ENCODE data around the gene GALK1. TPM values are rescaled to one million over a fixed set of nuclear protein-coding genes. Genes with fewer than 3 reads are reported as not detected.
A peak's percentile ranks its signal among the peaks of the same experiment; 100 is the strongest.

GALK1 gene
- total and polyA plus RNA-seq, 2 of the 13 experiments (the other 11 are each of a cell fraction or from before 2014, with no cell fraction given): 59.9 to 93.6 TPM

GRCh38 chr17:75754378-75755204 lies 10.4 kb downstream of the GALK1 start (continued):
- TF ChIP-seq TFE3 (CRISPR knock-in tag; IDR thresholded peaks at IDR 0.05) (peak; percentile 67; the same call in 1 of the 2 replicates), ZNF30 (CRISPR knock-in tag; IDR thresholded peaks at IDR 0.05) (peak; percentile 62; the same call in 1 of the 2 replicates), SMAD3 (CRISPR knock-in tag; IDR thresholded peaks at IDR 0.05) (peak; percentile 61; the same call in 1 of the 2 replicates), KLF9 (CRISPR knock-in tag; IDR thresholded peaks at IDR 0.05; ENCODE audit: low read depth) (no peak), FOXK2 (IDR thresholded peaks at IDR 0.05) (peak; percentile 42; the same call in 1 of the 2 replicates), TRIM24 (CRISPR knock-in tag; IDR thresholded peaks at IDR 0.05) (peak; percentile 68; the same call in 1 of the 2 replicates), ZNF382 (CRISPR knock-in tag; IDR thresholded peaks at IDR 0.05; ENCODE audit: borderline replicate concordance) (no peak), CREBL2 (CRISPR knock-in tag; IDR thresholded peaks at IDR 0.05; ENCODE audit: borderline replicate concordance) (peak; percentile 47; the same call in 1 of the 2 replicates), PLSCR1 (CRISPR knock-in tag; IDR thresholded peaks at IDR 0.05; ENCODE audit: borderline replicate concordance) (no peak), TAF1 (CRISPR knock-in tag; IDR thresholded peaks at IDR 0.05) (peak; percentile 64), KMT2B (CRISPR knock-in tag; IDR thresholded peaks at IDR 0.05) (no peak), ATF5 (CRISPR knock-in tag; IDR thresholded peaks at IDR 0.05; ENCODE audit: low read depth) (no peak), GZF1 (CRISPR knock-in tag; IDR thresholded peaks at IDR 0.05) (peak; percentile 78), ZNF329 (CRISPR knock-in tag; IDR thresholded peaks at IDR 0.05; ENCODE audit: low read depth) (no peak; the same call in 1 of the 2 replicates), JARID2 (CRISPR knock-in tag; IDR thresholded peaks at IDR 0.05; ENCODE audit: insufficient replicate concordance) (no peak), RAD51 (IDR thresholded peaks at IDR 0.05; ENCODE audit: borderline replicate concordance) (peak; percentile 32; the same call in 1 of the 2 replicates), ZSCAN31 (CRISPR knock-in tag; IDR thresholded peaks at IDR 0.05; ENCODE audit: low read depth) (0 out of 2 replicates have a peak, but pooled peaks have one; percentile 65), ZNF430 (CRISPR knock-in tag; IDR thresholded peaks at IDR 0.05) (peak; percentile 23; the same call in 1 of the 2 replicates), GMEB1 (CRISPR knock-in tag; IDR thresholded peaks at IDR 0.05; ENCODE audit: borderline replicate concordance) (peak; percentile 46; the same call in 1 of the 2 replicates), XBP1 (CRISPR knock-in tag; IDR thresholded peaks at IDR 0.05) (no peak), ZNF878 (CRISPR knock-in tag; IDR thresholded peaks at IDR 0.05) (no peak), ELK4 (CRISPR knock-in tag; IDR thresholded peaks at IDR 0.05; ENCODE audit: borderline replicate concordance) (no peak), DRAP1 (CRISPR knock-in tag; IDR thresholded peaks at IDR 0.05) (peak; percentile 66)

Data from HepG2 (cell line).